Activated CD4-positive, alpha-beta T cell treated with anti-CD3 and anti-CD28 coated beads, Interleukin-2, amount 10 ng/mL, durations not matched to agents 24 days and 14 days (primary cell): ENCODE data around the gene ARMH4. TPM values are rescaled to one million over a fixed set of nuclear protein-coding genes. Genes with fewer than 3 reads are reported as not detected.

Source experiments
- DNase-seq: peaks from one replicate; pipeline ENCODE4 v3.0.0; 2022
- H3K27ac Mint-ChIP-seq: one replicate; pipeline ENCODE4 v1.8.0; 2022; ENCODE audit warnings: mild to moderate bottlenecking, mixed read lengths
- H3K27me3 Mint-ChIP-seq: one replicate; pipeline ENCODE4 v1.8.0; 2022; ENCODE audit warnings: mixed read lengths
- H3K36me3 Mint-ChIP-seq: one replicate; pipeline ENCODE4 v1.8.0; 2022; ENCODE audit warnings: low read depth, mild to moderate bottlenecking, mixed read lengths
- H3K4me1 Mint-ChIP-seq: one replicate; pipeline ENCODE4 v1.8.0; 2021; ENCODE audit warnings: mixed read lengths
- H3K4me3 Mint-ChIP-seq: one replicate; pipeline ENCODE4 v1.8.0; 2022; ENCODE audit warnings: mild to moderate bottlenecking, moderate library complexity, mixed read lengths
- H3K9me3 Mint-ChIP-seq: one replicate; pipeline ENCODE4 v1.8.0; 2021; ENCODE audit warnings: mixed read lengths
- intact Hi-C: fragments of 100-400 bp; cut with micrococcal nuclease; formaldehyde crosslinking; loops from one replicate; pipeline ENCODE4 v1.15.1; 2023
- total RNA-seq: library from RNA; stranded (reverse); gene quantifications from 2 replicates; pipeline ENCODE4 v1.2.3, GENCODE V29; 2022

Gene ARMH4, protein sequence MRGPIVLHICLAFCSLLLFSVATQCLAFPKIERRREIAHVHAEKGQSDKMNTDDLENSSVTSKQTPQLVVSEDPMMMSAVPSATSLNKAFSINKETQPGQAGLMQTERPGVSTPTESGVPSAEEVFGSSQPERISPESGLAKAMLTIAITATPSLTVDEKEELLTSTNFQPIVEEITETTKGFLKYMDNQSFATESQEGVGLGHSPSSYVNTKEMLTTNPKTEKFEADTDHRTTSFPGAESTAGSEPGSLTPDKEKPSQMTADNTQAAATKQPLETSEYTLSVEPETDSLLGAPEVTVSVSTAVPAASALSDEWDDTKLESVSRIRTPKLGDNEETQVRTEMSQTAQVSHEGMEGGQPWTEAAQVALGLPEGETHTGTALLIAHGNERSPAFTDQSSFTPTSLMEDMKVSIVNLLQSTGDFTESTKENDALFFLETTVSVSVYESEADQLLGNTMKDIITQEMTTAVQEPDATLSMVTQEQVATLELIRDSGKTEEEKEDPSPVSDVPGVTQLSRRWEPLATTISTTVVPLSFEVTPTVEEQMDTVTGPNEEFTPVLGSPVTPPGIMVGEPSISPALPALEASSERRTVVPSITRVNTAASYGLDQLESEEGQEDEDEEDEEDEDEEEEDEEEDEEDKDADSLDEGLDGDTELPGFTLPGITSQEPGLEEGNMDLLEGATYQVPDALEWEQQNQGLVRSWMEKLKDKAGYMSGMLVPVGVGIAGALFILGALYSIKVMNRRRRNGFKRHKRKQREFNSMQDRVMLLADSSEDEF
- 0.12 TPM in 1 of 2 replicates, not detected in the other for total RNA-seq

DNA sequence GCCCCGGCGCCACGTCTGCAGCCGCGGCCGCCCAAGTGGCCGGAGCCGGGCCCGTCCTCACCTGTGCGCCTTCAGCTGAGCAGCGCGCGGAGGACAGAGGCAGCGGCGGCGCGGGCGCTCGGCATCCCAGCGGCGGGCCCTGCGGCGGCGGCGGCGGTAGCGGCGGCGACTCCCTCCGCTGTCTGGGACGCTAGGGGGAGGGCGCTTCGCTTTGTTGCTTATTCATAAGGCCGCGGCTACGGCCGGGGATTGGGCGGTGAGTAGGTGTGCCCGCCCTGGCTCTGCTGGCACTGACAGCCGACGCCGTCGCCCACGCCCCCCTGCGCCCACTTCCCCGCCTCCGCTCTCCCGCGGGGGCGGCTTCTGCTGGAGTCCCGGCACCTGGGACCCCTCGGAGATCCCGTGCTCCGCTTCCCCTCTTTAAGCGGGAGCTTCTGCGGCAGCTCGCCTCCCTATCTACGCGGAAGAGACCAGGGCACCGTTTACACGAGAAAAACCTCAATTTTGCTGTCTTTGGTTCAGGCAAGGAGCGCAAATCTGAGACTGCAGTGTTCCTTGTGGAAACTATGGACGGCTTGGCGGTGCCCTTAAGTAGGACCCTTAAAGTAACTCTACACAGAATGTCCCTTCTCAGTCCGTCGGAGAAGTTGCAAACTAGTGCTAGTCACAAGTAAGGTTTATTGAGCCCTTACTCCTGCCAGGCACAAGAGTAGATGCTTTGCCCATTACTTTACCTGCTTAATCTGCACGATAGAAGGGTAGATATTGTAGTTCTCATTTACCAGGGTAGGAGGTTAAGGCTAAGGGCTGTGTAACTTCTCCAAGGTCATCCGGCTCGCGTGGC, at the start of gene ARMH4:
ARMH4 (minus strand) TSS at position 200 of the 844 bp plus-strand sequence. CDS start 12,855 bp downstream, outside the sequence.
- Mint-ChIP-seq H3K9me3 (no peaks in the 10 kb centered on the region), H3K27me3 (peaks cover 53% of the 10 kb centered on the region), H3K4me1 (peaks cover 12% of the 10 kb centered on the region), H3K36me3 (no peaks in the 10 kb centered on the region), H3K27ac (no peak within 1 kb of the TSS), H3K4me3 (peak within 1 kb of the TSS; percentile 80)
- DNase-seq: peak; percentile 92
- intact Hi-C loops: no loop called here

DNA sequence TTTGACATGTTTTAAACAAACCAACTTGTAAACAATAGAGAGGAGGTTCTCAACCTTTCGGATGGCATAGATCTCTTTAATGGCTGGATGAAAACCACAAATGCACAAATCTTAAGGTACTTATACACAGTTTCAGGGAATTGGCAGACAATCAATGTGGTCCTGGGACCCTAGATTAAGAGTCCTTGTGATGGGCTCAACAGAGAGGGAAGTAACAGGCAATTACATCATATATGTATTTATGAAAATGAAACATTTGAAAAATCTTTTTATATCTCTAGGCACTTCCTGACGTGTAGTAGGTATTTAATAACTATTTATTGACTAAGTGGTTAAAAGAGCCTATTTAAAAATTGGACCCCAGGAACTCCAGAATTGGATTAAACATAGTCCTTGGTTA, 48.8 kb upstream of the ARMH4 start:
- H3K27me3 Mint-ChIP-seq: peaks cover 2% of the 10 kb centered on the region
- intact Hi-C loops: loop anchor here (1.0 kb wide), 2 partner anchors 38 to 97 kb away; partner anchors contain the start of gene ARID4A
- DNase-seq: no peak

DNA sequence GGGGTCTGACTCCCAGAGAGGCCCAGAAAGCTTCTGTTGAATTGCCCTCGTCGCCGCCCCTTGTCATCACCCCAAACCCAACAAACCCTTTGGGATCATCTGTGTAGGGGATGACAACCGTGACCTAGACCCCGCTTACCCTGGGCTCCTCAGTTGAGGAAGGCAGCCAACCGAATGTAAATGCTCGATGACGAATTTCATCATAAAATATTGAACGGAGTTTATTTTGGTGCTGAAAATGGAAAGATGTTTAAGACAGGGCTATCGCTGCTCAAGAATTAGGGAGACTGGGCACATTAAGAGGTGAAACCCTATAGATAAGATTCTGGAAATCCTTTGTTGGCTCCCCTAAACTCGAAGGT, 48.4 kb upstream of the ARMH4 start:
- intact Hi-C loops: loop anchor here (1.0 kb wide), 2 partner anchors 39 to 98 kb away; partner anchors contain the start of gene ARID4A
- DNase-seq: no peak
- Mint-ChIP-seq H3K36me3 (peaks cover 10% of the 10 kb centered on the region), H3K4me1 (peaks cover 17% of the 10 kb centered on the region), H3K9me3 (no peaks in the 10 kb centered on the region), H3K27ac (peak overlapping the region; percentile 94), H3K4me3 (peak overlapping the region; percentile 95), H3K27me3 (peaks cover 4% of the 10 kb centered on the region)

More for the DNA sequence above, 48.8 kb upstream of the ARMH4 start:
- H3K27ac Mint-ChIP-seq: peak overlapping the region; percentile 94
- peaks cover 17% of the 10 kb centered on the region for H3K4me1 Mint-ChIP-seq
- peaks cover 10% of the 10 kb centered on the region for H3K36me3 Mint-ChIP-seq
- H3K4me3 Mint-ChIP-seq: peak overlapping the region; percentile 95
- H3K9me3 Mint-ChIP-seq: no peaks in the 10 kb centered on the region

DNA sequence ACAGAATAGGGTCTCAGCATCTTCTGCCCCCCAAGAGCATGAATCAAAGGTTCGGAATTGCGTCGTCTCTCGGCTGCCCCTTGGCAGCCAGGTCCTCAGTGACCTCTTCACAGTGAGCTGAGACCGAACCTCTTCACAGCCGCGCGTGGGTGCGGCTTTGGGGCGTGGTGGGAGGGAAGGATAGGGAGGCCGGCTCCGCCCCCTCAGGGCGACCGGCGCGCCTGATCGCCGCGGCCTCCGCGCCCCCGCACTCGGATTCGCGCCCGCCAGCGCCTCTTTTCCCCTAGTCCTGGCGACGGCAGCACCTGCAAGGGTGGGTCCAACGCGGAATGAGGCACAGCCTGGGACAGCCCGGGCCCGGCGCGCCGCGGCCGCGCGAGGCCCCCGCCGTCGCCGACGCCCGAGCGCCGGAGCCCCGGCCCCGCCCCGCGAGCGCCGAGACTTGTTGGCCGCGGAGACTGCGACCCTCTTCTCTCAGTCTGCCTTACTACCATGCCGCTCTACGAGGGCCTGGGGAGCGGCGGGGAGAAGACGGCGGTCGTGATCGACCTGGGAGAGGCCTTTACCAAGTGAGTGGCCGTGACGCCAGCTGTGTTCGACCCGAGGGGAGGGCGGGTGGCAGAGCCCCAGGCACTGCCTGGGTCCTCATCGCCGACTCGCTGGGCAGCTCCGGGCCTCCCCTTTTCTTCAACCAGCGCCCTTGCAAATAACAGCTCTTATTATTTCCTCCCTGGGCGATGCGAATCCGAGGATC, 47.9 kb upstream of the ARMH4 start, which contains the start of gene ACTR10:
ACTR10 (plus strand) TSS at position 424 of the 754 bp plus-strand sequence; CDS start at position 493, 69 bp downstream.
- Mint-ChIP-seq H3K27me3 (peaks cover 4% of the 10 kb centered on the region), H3K4me3 (peak within 1 kb of the TSS; percentile 95), H3K27ac (peak within 1 kb of the TSS; percentile 94), H3K4me1 (peaks cover 17% of the 10 kb centered on the region), H3K9me3 (no peaks in the 10 kb centered on the region), H3K36me3 (peaks cover 10% of the 10 kb centered on the region)
- DNase-seq: peak; percentile 96
- intact Hi-C loops: loop anchor here (1.0 to 2.0 kb wide), 4 partner anchors 39 to 227 kb away; partner anchors contain the start of genes ARID4A, KIAA0586, PSMA3 and TIMM9

DNA sequence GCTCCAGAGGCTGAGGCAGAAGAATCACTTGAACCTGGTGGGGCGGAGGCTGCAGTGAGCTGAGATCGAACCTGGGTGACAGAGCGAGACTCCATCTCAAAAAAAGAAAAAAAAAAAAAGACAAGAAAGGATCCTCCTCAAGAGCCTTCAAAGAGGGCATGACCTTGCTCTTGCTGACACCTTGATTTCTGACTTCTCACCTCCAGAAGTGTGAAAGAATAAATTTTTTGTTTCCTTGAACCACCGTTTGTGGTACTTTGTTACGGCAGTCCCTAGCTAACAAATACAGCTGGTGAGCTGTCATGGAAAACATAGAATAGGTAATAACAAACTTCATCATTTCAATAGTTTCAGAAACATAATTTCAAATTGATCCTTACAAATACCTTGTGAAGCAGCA, 46.1 kb upstream of the ARMH4 start:
- Mint-ChIP-seq H3K36me3 (no peaks in the 10 kb centered on the region), H3K27me3 (peaks cover 4% of the 10 kb centered on the region), H3K27ac (no peak overlapping the region), H3K9me3 (no peaks in the 10 kb centered on the region), H3K4me3 (no peak overlapping the region), H3K4me1 (peaks cover 17% of the 10 kb centered on the region)
- intact Hi-C loops: loop anchor here (2.0 kb wide), 1 partner anchor 229 kb away; the partner anchor contains the start of genes KIAA0586 and TIMM9
- no peak for DNase-seq

DNA sequence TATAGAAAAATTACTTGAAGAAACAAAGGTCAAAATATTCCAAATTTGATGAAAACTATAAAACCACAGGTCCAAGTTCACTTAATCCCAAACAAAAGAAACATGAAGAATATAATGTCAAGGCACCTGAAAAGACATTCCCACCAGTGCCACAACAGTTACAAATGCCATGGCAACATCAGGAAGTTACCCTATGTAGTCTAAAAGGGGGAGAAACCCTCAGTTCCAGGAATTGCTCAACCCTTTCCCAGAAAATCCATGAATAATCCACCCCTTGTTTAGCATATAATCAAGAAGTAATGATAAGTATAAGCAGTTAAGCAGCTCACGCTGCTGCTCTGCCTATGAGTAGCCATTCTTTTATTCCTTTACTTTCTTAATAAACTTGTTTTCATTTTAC, 44.2 kb upstream of the ARMH4 start:
- peaks cover 14% of the 10 kb centered on the region for H3K4me1 Mint-ChIP-seq
- no peak overlapping the region for H3K27ac Mint-ChIP-seq
- intact Hi-C loops: no loop called here
- H3K4me3 Mint-ChIP-seq: no peak overlapping the region
- H3K27me3 Mint-ChIP-seq: peaks cover 10% of the 10 kb centered on the region
- no peak for DNase-seq
- no peaks in the 10 kb centered on the region for H3K36me3 Mint-ChIP-seq
- H3K9me3 Mint-ChIP-seq: no peaks in the 10 kb centered on the region

DNA sequence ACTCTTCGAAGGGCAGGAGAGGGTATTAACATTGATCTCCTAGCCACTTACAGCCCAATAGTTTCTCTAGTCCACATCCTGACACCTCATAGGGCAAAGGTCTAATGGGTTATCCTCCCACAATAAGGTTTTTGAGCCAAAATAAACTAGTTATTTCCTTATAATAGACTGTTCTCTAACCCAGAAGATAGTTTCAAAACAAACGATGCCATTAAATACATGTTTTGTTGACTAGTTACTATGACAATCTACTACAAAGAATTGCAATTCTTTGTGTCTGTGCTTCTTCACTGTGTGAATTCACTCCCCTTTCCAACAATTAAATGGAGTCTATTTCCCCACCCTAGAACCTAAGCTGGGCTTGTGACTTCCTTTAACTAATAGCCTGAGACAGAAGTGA, 41.5 kb upstream of the ARMH4 start:
- no peaks in the 10 kb centered on the region for H3K36me3 Mint-ChIP-seq
- peaks cover 3% of the 10 kb centered on the region for H3K4me1 Mint-ChIP-seq
- no peak for DNase-seq
- intact Hi-C loops: no loop called here
- H3K9me3 Mint-ChIP-seq: no peaks in the 10 kb centered on the region
- H3K27me3 Mint-ChIP-seq: peaks cover 13% of the 10 kb centered on the region
- H3K27ac Mint-ChIP-seq: no peak overlapping the region
- H3K4me3 Mint-ChIP-seq: no peak overlapping the region

DNA sequence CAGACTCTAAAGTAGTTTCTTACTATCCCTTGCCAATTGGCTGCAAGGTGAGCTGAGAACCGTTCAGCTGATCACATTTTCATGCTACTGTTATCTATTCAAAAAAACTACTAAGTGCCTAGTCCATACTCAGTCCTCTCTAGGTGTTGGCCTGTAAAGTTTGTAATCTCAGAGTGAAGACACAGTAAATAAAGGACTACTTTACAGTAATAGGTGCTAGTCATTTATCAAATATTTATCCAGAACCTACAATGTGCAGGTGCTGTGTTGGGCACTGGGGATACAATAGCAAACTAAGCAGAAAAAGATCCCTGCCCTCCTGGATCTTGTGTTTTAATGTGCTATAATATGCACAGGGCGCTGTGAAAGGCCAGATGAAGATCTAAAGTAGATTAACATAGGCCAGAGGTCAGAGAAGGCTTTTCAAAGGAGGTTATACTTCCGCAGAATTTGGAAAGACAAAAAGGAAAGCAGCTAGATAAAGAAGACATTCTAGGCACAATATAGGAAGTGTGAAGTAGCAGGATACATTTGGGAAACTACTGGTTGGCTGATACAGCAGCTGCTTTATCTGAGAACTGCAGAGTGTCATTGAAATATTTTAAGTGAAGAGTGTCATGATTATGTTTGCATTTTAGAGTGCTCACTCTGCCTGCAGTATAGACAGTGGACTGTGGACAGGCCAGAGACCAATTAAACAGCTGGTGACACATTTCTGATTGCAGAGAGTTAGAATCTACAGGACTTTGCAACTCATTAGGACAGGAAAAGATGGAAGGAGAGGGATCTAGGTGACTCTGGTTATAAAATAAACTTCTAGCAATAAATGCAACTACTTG, 40.0 kb upstream of the ARMH4 start:
- Mint-ChIP-seq H3K36me3 (no peaks in the 10 kb centered on the region), H3K9me3 (no peaks in the 10 kb centered on the region), H3K27ac (no peak overlapping the region), H3K4me1 (no peaks in the 10 kb centered on the region), H3K4me3 (no peak overlapping the region), H3K27me3 (peaks cover 19% of the 10 kb centered on the region)
- intact Hi-C loops: no loop called here
- no peak for DNase-seq

DNA sequence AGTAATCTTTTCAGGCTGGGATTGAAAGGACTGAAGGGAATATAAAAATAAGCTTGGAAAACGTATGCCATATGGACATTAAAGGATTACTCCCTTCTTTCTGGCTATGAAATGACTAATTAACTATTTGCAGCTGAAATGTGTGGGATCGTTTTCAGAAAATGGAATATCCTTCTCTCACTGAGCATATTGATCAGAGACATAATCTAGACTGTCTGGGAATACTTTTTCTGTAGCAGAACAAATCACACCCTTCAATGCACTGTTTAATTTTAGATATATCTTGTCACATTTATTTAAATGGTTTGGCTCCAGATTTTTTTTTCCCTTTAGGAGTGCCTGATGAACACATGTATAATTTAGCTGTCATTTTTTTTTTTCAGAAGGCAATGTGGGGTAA, 37.2 kb upstream of the ARMH4 start:
- Mint-ChIP-seq H3K4me1 (no peaks in the 10 kb centered on the region), H3K4me3 (no peak overlapping the region), H3K27ac (no peak overlapping the region), H3K27me3 (peaks cover 23% of the 10 kb centered on the region), H3K36me3 (no peaks in the 10 kb centered on the region), H3K9me3 (no peaks in the 10 kb centered on the region)
- intact Hi-C loops: no loop called here
- no peak for DNase-seq

DNA sequence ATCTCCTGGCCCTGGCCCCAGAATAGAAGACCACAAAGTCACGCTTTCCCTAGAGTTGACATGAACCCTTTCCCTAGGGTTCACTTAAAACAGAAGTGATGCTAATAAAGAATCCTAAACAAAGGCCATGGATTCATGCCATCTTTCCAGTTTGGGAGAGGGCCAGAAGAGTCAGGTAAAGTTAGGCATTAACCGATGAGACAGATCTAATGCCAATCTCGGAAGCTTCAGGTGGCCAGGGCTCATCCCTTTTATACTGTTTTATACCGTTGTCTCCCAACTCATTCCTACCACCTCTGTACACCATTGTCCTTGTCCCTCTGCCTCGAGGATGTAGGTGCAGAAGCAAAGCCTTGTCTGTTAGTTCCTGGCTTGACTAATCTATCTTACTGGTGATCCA, 25.1 kb upstream of the ARMH4 start:
- Mint-ChIP-seq H3K27me3 (peaks cover 12% of the 10 kb centered on the region), H3K27ac (no peak overlapping the region), H3K9me3 (no peaks in the 10 kb centered on the region), H3K4me1 (no peaks in the 10 kb centered on the region), H3K4me3 (no peak overlapping the region), H3K36me3 (no peaks in the 10 kb centered on the region)
- intact Hi-C loops: no loop called here
- no peak for DNase-seq

DNA sequence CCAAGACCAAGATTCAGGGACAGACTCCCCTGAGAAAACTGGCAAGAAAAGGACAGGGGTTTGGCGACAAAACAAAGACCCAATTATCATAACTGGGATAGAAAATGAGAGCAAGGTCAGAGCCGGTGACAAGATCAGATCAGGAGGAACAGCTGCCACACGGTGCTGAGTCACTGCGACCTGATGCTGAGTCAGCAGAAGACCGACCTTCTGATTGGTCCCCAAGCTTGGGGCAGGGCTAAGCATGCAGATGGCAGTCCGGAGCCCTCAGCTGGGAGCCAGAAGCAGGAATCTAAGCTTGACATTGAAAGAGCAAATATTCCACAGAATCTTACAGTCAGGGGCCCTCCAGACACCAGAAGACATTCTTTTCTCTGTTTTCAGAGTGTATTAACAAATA, 19.1 kb upstream of the ARMH4 start:
- H3K27ac Mint-ChIP-seq: no peak overlapping the region

DNA sequence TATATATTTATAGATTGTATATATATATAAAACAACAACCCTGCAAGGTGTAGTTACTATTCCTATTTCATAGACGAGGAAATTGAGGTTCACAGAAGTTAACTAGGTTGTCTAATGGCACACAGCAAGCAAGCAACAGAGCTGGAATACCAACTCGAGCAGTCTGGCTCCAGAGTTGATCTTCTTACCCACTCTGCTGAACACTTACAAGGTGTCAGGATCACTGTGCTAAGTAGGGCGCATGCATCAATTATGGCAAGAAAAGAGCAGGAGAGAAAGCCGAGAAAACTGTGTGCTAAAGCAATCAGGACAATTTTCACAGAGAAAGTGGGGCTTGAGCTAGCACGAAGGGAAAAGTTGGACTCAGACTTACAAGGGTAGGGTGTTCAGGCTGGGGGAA, 15.9 kb upstream of the ARMH4 start:
- Mint-ChIP-seq H3K4me3 (no peak overlapping the region), H3K9me3 (no peaks in the 10 kb centered on the region), H3K36me3 (no peaks in the 10 kb centered on the region), H3K27me3 (peaks cover 11% of the 10 kb centered on the region), H3K27ac (no peak overlapping the region), H3K4me1 (peaks cover 2% of the 10 kb centered on the region)
- intact Hi-C loops: no loop called here
- DNase-seq: no peak

More for the DNA sequence above, 19.1 kb upstream of the ARMH4 start:
- Mint-ChIP-seq H3K4me3 (no peak overlapping the region), H3K4me1 (peaks cover 2% of the 10 kb centered on the region), H3K36me3 (no peaks in the 10 kb centered on the region), H3K27me3 (peaks cover 15% of the 10 kb centered on the region), H3K9me3 (no peaks in the 10 kb centered on the region)
- intact Hi-C loops: no loop called here
- DNase-seq: peak; percentile 75
